ENCODE results near the gene ADGRD1. TPM values are rescaled to one million over a fixed set of nuclear protein-coding genes. Genes with fewer than 3 reads are reported as not detected.

The ADGRD1 gene
- polyA plus RNA-seq, 1 experiment, result 68.5 TPM

DNA sequence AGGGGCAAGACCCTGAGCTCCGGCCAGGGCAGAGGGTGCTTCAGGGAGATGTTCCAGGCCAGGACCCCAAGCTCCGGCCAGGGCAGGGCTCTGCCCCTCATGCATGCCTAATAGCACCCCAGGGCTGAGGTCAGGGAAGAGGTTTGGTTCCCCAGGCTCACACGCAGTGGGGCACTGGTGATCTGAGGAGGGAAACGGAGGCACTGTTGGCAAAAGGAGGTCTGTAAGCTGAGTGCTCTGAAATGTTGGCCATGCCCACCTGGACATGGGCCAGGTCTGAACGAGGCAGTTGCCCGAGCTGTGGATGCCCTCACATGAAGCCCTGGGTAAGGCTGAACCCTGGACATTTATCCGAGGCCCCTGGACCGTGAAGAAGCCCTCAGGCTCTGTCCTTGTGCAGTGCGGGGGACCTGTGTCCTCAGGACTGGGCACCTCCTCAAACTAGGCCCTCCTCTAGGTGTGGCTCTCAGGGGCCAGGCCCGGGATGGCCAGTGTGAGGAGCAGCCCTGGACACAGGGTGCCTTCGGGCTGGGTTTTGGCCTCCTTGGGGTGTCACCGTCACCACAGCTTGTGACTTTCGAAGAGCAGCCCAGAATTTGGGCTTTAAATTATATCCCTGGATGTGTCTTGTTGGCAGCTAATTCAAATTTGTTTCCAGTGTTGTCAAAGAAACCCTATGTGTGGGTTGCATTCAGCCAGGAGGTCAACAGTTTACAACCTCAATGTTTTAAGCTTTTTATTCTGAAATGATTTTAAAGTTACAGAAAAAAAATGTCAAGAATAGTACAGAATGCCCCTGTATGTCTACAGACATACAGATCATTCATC lies 66.8 kb downstream of the ADGRD1 start:
- Histone ChIP-seq H3K4me3 (ENCODE audit: low read depth, low read length) (no peak overlapping the region), H3K27me3 (ENCODE audit: control insufficient read depth, insufficient read depth, low read length) (no peaks in the 10 kb centered on the region), H3K36me3 (ENCODE audit: control insufficient read depth, insufficient read depth, low read length) (peaks cover 13% of the 10 kb centered on the region)
- TF ChIP-seq, protein P1, sequence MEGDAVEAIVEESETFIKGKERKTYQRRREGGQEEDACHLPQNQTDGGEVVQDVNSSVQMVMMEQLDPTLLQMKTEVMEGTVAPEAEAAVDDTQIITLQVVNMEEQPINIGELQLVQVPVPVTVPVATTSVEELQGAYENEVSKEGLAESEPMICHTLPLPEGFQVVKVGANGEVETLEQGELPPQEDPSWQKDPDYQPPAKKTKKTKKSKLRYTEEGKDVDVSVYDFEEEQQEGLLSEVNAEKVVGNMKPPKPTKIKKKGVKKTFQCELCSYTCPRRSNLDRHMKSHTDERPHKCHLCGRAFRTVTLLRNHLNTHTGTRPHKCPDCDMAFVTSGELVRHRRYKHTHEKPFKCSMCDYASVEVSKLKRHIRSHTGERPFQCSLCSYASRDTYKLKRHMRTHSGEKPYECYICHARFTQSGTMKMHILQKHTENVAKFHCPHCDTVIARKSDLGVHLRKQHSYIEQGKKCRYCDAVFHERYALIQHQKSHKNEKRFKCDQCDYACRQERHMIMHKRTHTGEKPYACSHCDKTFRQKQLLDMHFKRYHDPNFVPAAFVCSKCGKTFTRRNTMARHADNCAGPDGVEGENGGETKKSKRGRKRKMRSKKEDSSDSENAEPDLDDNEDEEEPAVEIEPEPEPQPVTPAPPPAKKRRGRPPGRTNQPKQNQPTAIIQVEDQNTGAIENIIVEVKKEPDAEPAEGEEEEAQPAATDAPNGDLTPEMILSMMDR (IDR thresholded peaks at IDR 0.05; ENCODE audit: insufficient read depth, low read depth, low read length), result no peak
- CTCF ChIA-PET, result interaction anchor here (0.7 kb wide), 1 partner anchor 38 kb away, joined by 7 read pairs; no protein-coding TSS in a partner anchor
- POLR2A ChIA-PET, result no interaction called here
- no peak for DNase-seq (ENCODE audit: low read depth)

DNA sequence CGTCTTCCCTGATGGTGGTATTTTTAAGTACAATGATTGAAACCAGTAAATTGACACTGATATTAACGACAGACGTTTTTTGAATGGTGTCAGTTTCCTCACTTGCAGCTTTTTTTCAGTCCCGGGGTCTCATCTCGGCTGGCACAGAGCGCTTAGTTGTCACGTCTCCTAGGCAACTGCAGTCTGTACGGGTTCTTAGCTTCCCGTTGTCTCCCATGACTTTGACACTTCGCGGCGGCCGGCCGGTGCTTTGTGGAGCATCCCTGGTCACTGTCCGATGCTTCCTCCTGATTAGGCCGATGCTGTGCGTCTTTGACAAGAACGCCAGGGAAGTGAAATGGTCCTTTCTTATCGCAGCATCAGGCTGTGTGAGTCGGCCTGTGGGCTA lies 67.4 kb downstream of the ADGRD1 start:
- ChIA-PET POLR2A (no interaction called here), CTCF (no interaction called here)
- peaks cover 10% of the 10 kb centered on the region for H3K36me3 ChIP-seq (ENCODE audit: control insufficient read depth, insufficient read depth, low read length)
- H3K27me3 ChIP-seq (ENCODE audit: control insufficient read depth, insufficient read depth, low read length), result no peaks in the 10 kb centered on the region
- DNase-seq (ENCODE audit: low read depth), result no peak
- H3K4me3 ChIP-seq (ENCODE audit: low read depth, low read length), result no peak overlapping the region
- TF ChIP-seq, protein P1 (IDR thresholded peaks at IDR 0.05; ENCODE audit: insufficient read depth, low read depth, low read length), result no peak

GRCh38 chr12:131024026-131024425 lies 70.3 kb downstream of the ADGRD1 start:
- TF ChIP-seq, protein P1 (IDR thresholded peaks at IDR 0.05; ENCODE audit: insufficient read depth, low read depth, low read length), result no peak

DNA sequence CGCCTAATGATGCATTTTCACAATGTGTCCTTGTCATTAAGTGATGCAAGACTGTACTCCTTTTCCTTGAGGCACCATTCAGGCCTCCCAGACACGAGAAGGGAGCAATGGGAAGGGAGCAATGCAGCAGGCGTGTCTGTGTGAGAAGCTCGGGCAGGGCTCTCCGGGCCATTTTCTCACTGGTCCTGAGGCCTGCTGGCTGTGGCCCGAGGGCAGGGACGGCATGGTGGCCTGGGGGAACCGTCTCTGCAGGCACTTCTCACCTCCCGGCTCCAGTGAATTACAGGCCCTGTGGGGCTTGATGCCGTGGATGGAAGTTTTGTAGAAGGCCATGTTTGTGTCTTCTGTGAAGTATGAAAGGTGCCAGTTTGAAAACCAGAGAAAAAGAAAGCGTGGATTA lies 71.0 kb downstream of the ADGRD1 start:
- Histone ChIP-seq H3K4me3 (ENCODE audit: low read depth, low read length) (no peak overlapping the region), H3K36me3 (ENCODE audit: control insufficient read depth, insufficient read depth, low read length) (peaks cover 6% of the 10 kb centered on the region), H3K27me3 (ENCODE audit: control insufficient read depth, insufficient read depth, low read length) (no peaks in the 10 kb centered on the region)
- no peak for DNase-seq (ENCODE audit: low read depth)
- TF ChIP-seq, protein P1 (IDR thresholded peaks at IDR 0.05; ENCODE audit: insufficient read depth, low read depth, low read length), result no peak
- POLR2A ChIA-PET, result no interaction called here
- CTCF ChIA-PET, result no interaction called here

More at GRCh38 chr12:131024026-131024425, 70.3 kb downstream of the ADGRD1 start:
- no peak overlapping the region for H3K4me3 ChIP-seq (ENCODE audit: low read depth, low read length)
- peaks cover 6% of the 10 kb centered on the region for H3K36me3 ChIP-seq (ENCODE audit: control insufficient read depth, insufficient read depth, low read length)
- ChIA-PET POLR2A (no interaction called here), CTCF (no interaction called here)
- H3K27me3 ChIP-seq (ENCODE audit: control insufficient read depth, insufficient read depth, low read length), result no peaks in the 10 kb centered on the region
- DNase-seq (ENCODE audit: low read depth), result no peak

- H3K4me3 ChIP-seq (ENCODE audit: low read depth, low read length), result no peak overlapping the region
- POLR2A ChIA-PET, result interaction anchor here (0.5 kb wide), 1 partner anchor 14 kb away, joined by 3 read pairs; no protein-coding TSS in a partner anchor
- TF ChIP-seq, protein P1 (IDR thresholded peaks at IDR 0.05; ENCODE audit: insufficient read depth, low read depth, low read length), result no peak
- CTCF ChIA-PET, result no interaction called here
- DNase-seq (ENCODE audit: low read depth), result no peak
- no peaks in the 10 kb centered on the region for H3K27me3 ChIP-seq (ENCODE audit: control insufficient read depth, insufficient read depth, low read length)
- peaks cover 6% of the 10 kb centered on the region for H3K36me3 ChIP-seq (ENCODE audit: control insufficient read depth, insufficient read depth, low read length)
Observed at GRCh38 chr12:131025234-131025633, 71.5 kb downstream of the ADGRD1 start.
